Upper lobe of left lung (tissue), 4 donors: ENCODE measurements around the gene STRC.
"Not testable (repeated sequence)": the region's sequence is repeated elsewhere in the genome, so short reads cannot be mapped to it uniquely, and the experiment has no call there.

Source experiments
- CTCF ChIP-seq, 6 experiments: fragments of 450-650 bp in 4 of 6; fragments of 200-600 bp in 2 of 6; sonication (generic) in 2 of 6; IDR thresholded peaks; one replicate each; pipeline ENCODE4 v1.5.1; 2016 to 2019; ENCODE audit warnings: antibody characterized with exemption in 6 of 6
- POLR2A ChIP-seq, 4 donors: fragments of 450-650 bp; IDR thresholded peaks; one replicate each; pipeline ENCODE4 v1.5.1; 2016 to 2017; ENCODE audit warnings: antibody characterized with exemption in 4 of 4, mild to moderate bottlenecking in 2 of 4
- POLR2AphosphoS5 ChIP-seq, 2 donors: sonication (generic); formaldehyde crosslinking; IDR thresholded peaks; one replicate each; pipeline ENCODE4 v1.5.1; 2017; ENCODE audit warnings: antibody characterized with exemption in 2 of 2

DNA sequence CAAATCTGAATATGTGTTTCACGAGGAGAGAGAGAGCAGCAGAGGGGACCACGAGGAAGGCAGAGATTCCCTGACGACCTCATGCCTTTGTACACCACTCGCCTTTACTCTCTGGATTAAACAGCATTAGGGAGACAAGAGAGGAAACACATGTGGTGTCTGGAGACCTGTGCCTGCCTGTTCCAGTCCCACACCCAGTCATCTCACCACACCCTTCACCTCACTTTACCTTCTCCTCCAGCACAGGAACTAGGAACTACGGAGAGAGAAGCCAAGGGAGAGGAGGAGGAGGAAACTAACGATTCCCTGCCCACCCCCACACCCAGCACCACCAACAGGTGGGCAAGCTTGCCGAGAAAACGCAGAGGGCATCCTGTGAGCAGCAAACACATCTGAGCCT, 25.8 kb downstream of the STRC start:
- not testable (repeated sequence) for TF ChIP-seq CTCF, POLR2A, POLR2AphosphoS5 (IDR thresholded peaks at IDR 0.05)
